A673 (cell line): ENCODE results near the gene CCDC154. TPM values are rescaled to one million over a fixed set of nuclear protein-coding genes. Genes with fewer than 3 reads are reported as not detected.
"Not testable (repeated sequence)": the region's sequence is repeated elsewhere in the genome, so short reads cannot be mapped to it uniquely, and the experiment has no call there.

Experiments
- BruUV-seq: library from RNA; stranded (reverse); fragments of 400-500 nt; replicated peaks from 2 replicates; lab custom pipeline; 2021; lab: Mats Ljungman, UMichigan
- CTCF ChIA-PET: fragments of 300-600 bp; sonication (Branson Sonifier 250); formaldehyde crosslinking; loops from one replicate; lab custom pipeline; 2022; ENCODE audit warnings: antibody characterized with exemption; lab: Charles Lee
- POLR2A ChIA-PET: fragments of 300-600 bp; sonication (Branson Sonifier 250); formaldehyde crosslinking; loops from one replicate; lab custom pipeline; 2022; ENCODE audit warnings: antibody characterized with exemption; ENCODE audit not compliant: low non-redundant PET; lab: Charles Lee
- DNase-seq: peaks from one replicate; pipeline ENCODE4 v3.0.0-alpha.2; 2015; ENCODE audit warnings: low spot score
- H3K27ac ChIP-seq: fragments of 200-600 bp; sonication (generic); 2 replicates; pipeline ENCODE4 v1.5.1; 2016; ENCODE audit warnings: mixed run types, low read depth, mild to moderate bottlenecking, mixed read lengths, antibody characterized with exemption, low read length; ENCODE audit not compliant: poor library complexity, severe bottlenecking
- H3K27me3 ChIP-seq: fragments of 200-600 bp; sonication (generic); replicated peaks from 2 replicates; pipeline ENCODE4 v1.6.1; 2017; ENCODE audit warnings: mixed run types, low read depth, mild to moderate bottlenecking, mixed read lengths, antibody characterized with exemption, low read length; ENCODE audit not compliant: insufficient read depth, poor library complexity
- H3K36me3 ChIP-seq: fragments of 200-600 bp; sonication (generic); 2 replicates; pipeline ENCODE4 v1.6.1; 2016; ENCODE audit warnings: mixed run types, mild to moderate bottlenecking, mixed read lengths, antibody characterized with exemption, low read length; ENCODE audit not compliant: insufficient read depth, poor library complexity, severe bottlenecking
- H3K4me1 ChIP-seq: fragments of 200-600 bp; sonication (generic); 2 replicates; pipeline ENCODE4 v1.6.1; 2017; ENCODE audit warnings: mixed run types, mild to moderate bottlenecking, mixed read lengths, antibody characterized with exemption, low read length; ENCODE audit not compliant: insufficient read depth, poor library complexity, severe bottlenecking
- H3K4me3 ChIP-seq: fragments of 200-600 bp; sonication (generic); 2 replicates; pipeline ENCODE4 v1.5.1; 2016; ENCODE audit warnings: low read depth, mixed run types, mild to moderate bottlenecking, mixed read lengths, low read length; ENCODE audit not compliant: poor library complexity, severe bottlenecking
- H3K9me3 ChIP-seq: fragments of 200-600 bp; sonication (generic); 2 replicates; pipeline ENCODE4 v1.6.1; 2016; ENCODE audit warnings: mixed run types, low read depth, mild to moderate bottlenecking, mixed read lengths, antibody characterized with exemption, low read length; ENCODE audit not compliant: poor library complexity, severe bottlenecking
- EZH2 ChIP-seq: fragments of 200-600 bp; sonication (generic); IDR thresholded peaks from 2 replicates; pipeline ENCODE4 v1.6.1; 2017; ENCODE audit warnings: borderline replicate concordance, low read depth, mild to moderate bottlenecking, mixed read lengths, antibody characterized with exemption, low read length; ENCODE audit not compliant: poor library complexity, severe bottlenecking
- intact Hi-C: fragments of 100-400 bp; cut with micrococcal nuclease; formaldehyde crosslinking; loops from one replicate; pipeline ENCODE4 v1.10.0; 2022; ENCODE audit not compliant: unreplicated experiment
- total RNA-seq: library from RNA; stranded (reverse); gene quantifications from 2 replicates; pipeline ENCODE4 v1.2.3, GENCODE V29; 2021
- TF ChIP-seq, protein P1 (sequence below): fragments of 300-800, 200-600 bp; sonication (generic); conservative IDR thresholded peaks from 2 replicates; pipeline ENCODE4 v1.5.1; 2017; ENCODE audit warnings: low read depth, mild to moderate bottlenecking, antibody characterized with exemption, low read length, moderate library complexity, mixed read lengths

CCDC154 gene
- total RNA-seq, 1 experiment from 2014 or later = 1.2 TPM

DNA sequence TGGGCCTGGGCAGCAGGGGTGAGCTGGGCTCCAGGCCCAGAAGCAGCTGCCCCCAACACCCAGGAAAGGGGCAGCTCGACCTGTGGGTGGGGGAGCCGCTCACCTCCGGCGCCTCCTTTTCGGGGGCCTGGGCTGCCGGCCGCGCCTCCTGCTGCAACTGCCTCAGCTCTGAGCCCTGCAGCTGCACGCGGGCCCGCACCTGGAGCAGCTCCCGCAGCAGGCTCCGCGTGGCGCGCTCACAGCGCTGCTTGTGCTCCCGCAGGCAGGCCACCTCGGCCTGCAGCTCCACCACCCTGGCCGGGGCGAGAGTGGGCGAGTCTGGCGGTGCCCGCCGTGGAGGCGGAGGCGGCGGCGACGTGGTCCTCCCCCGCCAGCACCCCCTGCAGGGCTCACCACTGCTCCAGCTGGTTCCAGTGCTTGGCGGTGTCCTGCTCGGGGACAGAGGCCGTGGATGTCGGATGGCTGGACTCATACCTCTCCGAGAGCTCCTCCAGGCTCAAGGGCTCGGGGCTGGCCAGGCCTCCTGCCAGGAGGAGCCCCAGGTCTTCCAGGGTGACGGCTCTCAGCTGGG is 868 bp downstream of the CCDC154 start:
- Histone ChIP-seq H3K27me3 (no peaks in the 10 kb centered on the region), H3K4me3 (no peak overlapping the region), H3K9me3 (no peaks in the 10 kb centered on the region), H3K36me3 (no peaks in the 10 kb centered on the region), H3K4me1 (no peaks in the 10 kb centered on the region), H3K27ac (no peak overlapping the region)
- CTCF ChIA-PET = interaction anchor here (0.7 kb wide), 1 partner anchor 21 kb away, joined by 9 read pairs; no protein-coding TSS in a partner anchor
- intact Hi-C loops = no loop called here
- TF ChIP-seq, protein P1, sequence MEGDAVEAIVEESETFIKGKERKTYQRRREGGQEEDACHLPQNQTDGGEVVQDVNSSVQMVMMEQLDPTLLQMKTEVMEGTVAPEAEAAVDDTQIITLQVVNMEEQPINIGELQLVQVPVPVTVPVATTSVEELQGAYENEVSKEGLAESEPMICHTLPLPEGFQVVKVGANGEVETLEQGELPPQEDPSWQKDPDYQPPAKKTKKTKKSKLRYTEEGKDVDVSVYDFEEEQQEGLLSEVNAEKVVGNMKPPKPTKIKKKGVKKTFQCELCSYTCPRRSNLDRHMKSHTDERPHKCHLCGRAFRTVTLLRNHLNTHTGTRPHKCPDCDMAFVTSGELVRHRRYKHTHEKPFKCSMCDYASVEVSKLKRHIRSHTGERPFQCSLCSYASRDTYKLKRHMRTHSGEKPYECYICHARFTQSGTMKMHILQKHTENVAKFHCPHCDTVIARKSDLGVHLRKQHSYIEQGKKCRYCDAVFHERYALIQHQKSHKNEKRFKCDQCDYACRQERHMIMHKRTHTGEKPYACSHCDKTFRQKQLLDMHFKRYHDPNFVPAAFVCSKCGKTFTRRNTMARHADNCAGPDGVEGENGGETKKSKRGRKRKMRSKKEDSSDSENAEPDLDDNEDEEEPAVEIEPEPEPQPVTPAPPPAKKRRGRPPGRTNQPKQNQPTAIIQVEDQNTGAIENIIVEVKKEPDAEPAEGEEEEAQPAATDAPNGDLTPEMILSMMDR = no peak
- TF ChIP-seq EZH2 = no peak
- POLR2A ChIA-PET = interaction anchor here (0.6 kb wide), 1 partner anchor 179 kb away, joined by 4 read pairs; no protein-coding TSS in a partner anchor
- no TSS peak for BruUV-seq
- no peak for DNase-seq

DNA sequence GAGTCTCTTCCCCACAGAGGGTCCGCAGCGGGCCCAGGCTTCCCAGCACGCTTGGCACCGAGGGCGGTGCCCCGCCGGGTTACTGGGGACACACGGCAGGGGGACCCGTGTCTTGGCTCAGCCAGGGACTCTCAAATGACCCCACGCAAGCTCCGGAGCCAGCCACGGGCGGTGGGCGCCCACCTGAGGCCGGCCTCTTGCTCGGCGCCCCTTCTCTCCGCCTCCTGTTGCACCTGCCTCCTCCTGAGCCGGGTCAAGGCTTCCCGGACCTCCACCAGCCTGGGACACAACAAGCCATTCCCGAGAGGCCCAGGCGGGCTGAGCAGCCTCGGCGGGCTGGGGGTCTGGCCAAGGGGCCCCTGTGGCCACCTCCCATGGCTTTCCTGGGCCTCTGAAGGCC is 1.7 kb downstream of the CCDC154 start:
- Histone ChIP-seq H3K27ac (no peak overlapping the region), H3K27me3 (no peaks in the 10 kb centered on the region), H3K9me3 (no peaks in the 10 kb centered on the region), H3K4me3 (no peak overlapping the region), H3K36me3 (no peaks in the 10 kb centered on the region), H3K4me1 (no peaks in the 10 kb centered on the region)
- TF ChIP-seq, protein P1 = no peak
- no peak for TF ChIP-seq EZH2
- DNase-seq = no peak
- ChIA-PET CTCF (interaction anchor here (0.7 kb wide), 1 partner anchor 22 kb away, joined by 9 read pairs; no protein-coding TSS in a partner anchor), POLR2A (no interaction called here)
- intact Hi-C loops = no loop called here
- BruUV-seq = no TSS peak

DNA sequence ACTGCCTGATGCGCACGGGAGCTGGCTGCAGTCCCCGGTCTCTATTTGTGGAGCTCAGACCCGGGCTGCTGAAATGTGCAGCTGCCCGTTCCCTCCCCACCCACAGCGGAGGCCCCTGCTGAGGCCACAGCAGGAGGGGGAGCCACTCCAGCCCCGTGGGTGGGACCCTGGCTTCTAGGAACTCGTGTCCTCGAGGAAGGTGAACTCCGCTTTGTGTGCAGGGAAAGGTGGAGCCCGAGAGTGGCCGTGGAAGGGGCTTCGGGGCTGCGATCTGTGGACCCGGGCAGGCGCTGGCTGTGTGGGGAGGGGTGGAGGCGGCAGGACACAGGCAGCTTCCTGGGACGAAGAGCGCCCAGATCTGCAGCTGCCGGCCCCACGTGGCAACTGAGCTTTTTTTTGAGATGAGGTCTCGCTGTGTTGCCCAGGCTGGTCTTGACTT is 2.9 kb downstream of the CCDC154 start:
- POLR2A ChIA-PET = no interaction called here
- no peak overlapping the region for H3K4me3 ChIP-seq
- BruUV-seq = no TSS peak
- no peaks in the 10 kb centered on the region for H3K9me3 ChIP-seq
- H3K27ac ChIP-seq = no peak overlapping the region
- TF ChIP-seq, protein P1 = no peak
- no peak for TF ChIP-seq EZH2
- DNase-seq = no peak
- CTCF ChIA-PET = interaction anchor here (1.2 kb wide), 1 partner anchor 21 kb away, joined by 3 read pairs; the partner anchor contains the start of gene UQCC4
- H3K36me3 ChIP-seq = no peaks in the 10 kb centered on the region
- H3K27me3 ChIP-seq = no peaks in the 10 kb centered on the region
- intact Hi-C loops = no loop called here
- no peaks in the 10 kb centered on the region for H3K4me1 ChIP-seq

- CTCF ChIA-PET, intact Hi-C loops: not testable (repeated sequence)
Observed at GRCh38 chr16:1439699-1440074, 4.7 kb downstream of the CCDC154 start.

More at GRCh38 chr16:1439699-1440074, 4.7 kb downstream of the CCDC154 start:
- POLR2A ChIA-PET, H3K4me3 ChIP-seq, H3K27me3 ChIP-seq, H3K36me3 ChIP-seq, H3K4me1 ChIP-seq, DNase-seq, BruUV-seq, H3K27ac ChIP-seq, H3K9me3 ChIP-seq: not testable (repeated sequence)
